GM19438 (cell line): Measurements from ENCODE around the gene PXMP4.
"Not testable (repeated sequence)": the region's sequence is repeated elsewhere in the genome, so short reads cannot be mapped to it uniquely, and the experiment has no call there.

Experiments
- ATAC-seq: cut with Tn5 transposase; IDR thresholded peaks from one replicate; pipeline ENCODE4 v1.9.1; 2021; ENCODE audit warnings: low read depth; ENCODE audit not compliant: unreplicated experiment

Gene PXMP4, protein sequence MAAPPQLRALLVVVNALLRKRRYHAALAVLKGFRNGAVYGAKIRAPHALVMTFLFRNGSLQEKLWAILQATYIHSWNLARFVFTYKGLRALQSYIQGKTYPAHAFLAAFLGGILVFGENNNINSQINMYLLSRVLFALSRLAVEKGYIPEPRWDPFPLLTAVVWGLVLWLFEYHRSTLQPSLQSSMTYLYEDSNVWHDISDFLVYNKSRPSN

DNA sequence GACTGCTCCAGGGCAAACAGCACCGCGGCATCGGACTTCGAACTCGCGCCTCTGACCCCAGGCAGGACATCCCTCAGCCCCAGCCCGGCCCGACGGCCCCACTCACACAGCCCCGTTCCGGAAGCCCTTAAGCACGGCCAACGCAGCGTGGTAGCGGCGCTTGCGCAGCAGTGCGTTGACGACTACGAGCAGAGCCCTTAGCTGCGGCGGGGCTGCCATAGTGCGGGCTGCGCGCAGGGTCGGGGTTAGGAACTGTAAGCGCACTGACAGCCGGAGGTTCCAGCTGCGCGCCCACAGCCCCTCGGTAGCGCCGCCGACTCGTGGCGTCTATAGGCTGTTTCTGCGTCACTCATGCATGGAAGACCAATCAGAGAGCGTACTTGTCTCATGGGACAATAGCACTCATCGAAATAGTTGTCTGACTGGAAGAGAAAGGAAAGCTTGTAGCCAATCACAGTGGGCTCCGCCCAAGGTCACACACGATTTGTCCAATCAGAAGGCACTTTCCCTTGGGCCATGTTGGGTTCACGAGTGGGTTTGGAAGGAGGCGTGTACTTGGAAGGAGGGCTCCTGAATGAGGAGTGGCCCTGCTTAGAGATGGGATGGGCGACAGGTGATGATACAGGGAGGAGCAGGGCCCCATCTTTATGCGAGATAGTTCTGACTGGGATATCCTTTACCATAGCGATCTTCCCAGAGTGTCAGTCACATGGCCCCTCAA lies at the start of gene PXMP4:
PXMP4 (minus strand) TSS at position 322 of the 721 bp plus-strand sequence; CDS start at position 219, 103 bp downstream.
- peak; percentile 95 for ATAC-seq

DNA sequence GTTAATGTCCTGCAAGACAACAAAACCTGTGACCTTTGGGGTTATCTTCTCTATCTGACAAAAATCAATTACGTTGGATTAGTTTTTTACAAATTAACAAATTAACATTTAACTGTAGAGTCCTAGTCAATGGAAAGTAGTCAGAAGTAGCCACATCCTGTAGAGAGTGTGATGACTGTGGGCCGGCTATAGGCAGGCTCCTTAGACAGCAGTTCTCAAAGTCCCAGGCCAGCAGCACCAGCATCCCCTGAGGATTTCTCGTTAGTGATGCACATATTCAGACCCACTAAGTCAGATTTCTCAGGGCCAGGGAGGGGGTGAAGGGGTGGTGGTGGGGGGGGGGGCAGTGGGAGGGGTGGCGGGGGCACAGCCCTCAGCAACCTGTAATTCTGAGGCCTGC lies 48.9 kb upstream of the PXMP4 start:
- ATAC-seq: no peak

- ATAC-seq: no peak
These were observed 47.6 kb upstream of the PXMP4 start for GRCh38 chr20:33767777-33768138.

- no peak for ATAC-seq
These were observed 46.6 kb upstream of the PXMP4 start for GRCh38 chr20:33766686-33767085.

DNA sequence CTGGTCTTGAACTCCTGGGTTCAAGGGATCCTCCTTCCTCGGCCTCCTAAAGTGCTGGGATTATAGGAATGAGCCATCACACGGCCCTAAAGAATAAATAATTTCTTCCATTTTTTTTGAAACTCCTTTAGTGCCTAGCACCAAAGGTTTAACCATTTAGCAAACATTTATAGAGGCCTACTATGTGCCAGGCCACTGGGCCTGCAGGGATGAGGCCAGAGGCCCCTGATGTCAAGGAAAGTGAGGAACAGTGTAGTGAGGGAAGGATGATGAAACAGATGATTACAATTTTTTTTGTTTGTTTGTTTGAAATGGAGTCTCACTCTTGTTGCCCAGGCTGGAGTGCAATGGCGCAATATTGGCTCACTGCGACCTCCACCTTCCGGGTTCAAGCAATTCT lies 45.5 kb upstream of the PXMP4 start:
- no peak for ATAC-seq

DNA sequence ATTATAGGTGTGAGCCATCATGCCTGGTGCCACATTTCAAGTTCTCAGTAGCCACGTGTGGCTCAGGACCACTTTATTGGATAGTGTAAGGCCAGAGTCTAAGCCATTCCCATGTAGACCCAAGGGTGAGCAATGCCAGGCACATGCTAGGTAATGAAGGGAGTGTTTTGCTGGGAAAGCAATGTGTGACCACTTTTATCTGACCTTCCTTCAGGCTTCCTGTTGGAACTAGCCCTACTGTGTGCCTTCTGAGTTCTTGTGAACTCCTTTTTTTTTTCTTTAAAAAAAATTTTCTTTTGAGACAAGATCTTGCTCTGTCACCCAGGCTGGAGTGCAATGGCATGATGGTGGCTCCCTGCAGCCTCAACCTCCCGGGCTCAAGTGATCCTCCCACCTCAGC lies 45.0 kb upstream of the PXMP4 start:
- ATAC-seq: no peak

DNA sequence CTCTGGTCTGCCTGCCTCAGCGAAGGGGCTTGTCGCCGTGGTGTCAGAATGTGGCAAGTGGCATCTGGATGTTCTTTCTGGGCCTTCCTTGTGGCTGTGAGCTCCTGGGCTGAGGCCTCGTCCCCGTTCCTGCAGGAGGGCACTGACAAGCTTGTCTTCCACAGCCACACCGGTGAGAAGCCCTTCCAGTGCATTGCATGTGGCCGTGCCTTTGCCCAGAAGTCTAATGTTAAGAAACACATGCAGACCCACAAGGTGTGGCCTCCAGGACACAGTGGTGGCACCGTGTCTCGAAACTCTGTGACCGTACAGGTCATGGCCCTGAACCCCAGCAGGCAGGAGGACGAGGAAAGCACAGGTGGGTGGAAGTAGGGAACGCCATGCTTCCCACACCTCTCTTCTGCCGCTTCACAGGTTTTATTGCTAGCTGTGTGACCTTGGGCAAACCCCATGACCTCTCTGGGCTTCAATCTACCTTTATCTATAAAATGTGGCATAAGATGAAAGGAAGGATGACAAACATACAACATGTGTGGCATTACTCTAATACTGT lies 41.7 kb upstream of the PXMP4 start:
- ATAC-seq: no peak

DNA sequence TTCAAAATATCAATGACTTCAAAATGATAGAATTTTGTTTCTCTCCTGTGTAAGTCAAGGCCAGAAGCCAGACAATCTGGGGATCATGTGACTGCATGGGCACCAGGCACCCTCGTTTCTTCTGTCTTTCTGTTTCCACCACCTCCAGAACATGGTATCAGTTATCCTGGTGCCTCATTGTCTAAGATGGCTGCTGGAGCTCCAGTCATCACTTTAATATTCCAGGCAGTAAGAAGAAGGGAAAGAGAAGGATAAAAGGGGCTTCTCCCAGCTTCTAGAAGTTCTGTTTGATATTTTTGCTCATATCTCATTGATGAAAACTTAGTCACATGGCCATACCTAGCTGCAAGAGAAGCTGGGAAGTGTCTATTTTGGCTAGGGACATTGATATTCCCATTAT lies 37.3 kb upstream of the PXMP4 start:
- no peak for ATAC-seq

GRCh38 chr20:33757046-33757445 lies 36.9 kb upstream of the PXMP4 start:
- ATAC-seq: no peak

DNA sequence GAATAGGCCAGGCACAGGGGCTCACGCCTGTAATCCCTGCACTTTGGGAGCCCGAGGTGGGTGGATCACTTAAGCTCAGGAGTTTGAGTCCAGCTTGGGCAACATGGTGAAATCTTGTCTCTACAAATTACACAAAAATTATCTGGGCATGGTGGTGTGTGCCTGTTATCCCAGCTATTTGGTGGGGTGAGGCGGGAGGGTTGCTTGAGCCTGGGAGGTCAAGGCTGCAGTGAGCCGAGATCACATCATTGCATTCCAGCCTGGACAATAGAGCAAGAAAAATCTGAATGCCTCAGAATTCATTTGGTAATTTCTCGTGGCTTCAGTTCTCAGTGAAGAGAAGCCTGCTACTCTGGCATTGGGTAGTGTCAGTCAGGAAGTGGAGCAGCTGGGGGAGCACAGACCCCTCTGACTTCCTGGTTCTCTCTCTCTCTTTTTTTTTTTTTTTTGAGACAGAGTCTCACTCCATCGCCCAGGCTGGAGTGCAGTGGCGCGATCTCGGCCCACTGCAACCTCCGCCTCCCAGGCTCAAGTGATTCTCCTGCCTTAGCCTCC lies 35.9 kb upstream of the PXMP4 start:
- ATAC-seq: not testable (repeated sequence)

GRCh38 chr20:33753763-33754162 lies 33.7 kb upstream of the PXMP4 start:
- ATAC-seq: no peak

DNA sequence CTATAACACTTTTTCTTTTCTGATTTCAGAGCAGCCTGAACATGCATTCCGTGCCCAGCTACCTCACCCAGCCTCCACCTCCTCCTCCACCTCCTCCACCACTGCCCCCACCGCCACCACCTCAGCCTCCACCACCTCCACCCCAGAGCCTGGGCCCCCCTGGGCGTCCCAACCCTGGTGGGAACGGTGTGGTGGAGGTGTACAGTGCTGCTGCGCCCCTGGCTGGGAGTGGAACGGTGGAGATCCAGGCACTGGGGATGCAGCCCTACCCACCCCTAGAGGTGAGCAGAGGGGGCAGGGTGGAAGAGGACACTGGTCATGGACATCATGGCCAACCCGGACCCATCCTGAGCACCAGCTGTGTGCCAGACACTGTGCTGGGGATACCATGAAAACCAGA lies 33.0 kb upstream of the PXMP4 start:
- ATAC-seq: no peak

DNA sequence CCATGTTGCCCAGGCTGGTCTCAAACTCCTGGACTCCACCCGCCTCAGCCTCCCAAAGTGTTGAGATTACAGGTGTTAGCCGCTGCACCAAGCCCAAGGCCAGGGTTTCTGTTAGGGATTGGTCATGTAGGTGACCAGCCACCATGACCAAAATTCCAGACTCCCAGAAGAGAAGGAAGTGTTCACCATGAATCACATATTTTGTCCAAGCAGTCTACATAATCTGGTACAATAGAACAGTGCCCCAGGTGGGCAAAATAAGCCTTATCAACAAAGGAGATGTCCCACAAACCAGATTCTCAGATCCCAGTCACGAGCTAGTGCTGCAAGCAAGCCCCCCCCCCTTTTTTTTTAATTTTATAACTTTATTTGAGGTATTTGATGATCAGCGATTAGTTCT lies 31.7 kb upstream of the PXMP4 start:
- no peak for ATAC-seq

DNA sequence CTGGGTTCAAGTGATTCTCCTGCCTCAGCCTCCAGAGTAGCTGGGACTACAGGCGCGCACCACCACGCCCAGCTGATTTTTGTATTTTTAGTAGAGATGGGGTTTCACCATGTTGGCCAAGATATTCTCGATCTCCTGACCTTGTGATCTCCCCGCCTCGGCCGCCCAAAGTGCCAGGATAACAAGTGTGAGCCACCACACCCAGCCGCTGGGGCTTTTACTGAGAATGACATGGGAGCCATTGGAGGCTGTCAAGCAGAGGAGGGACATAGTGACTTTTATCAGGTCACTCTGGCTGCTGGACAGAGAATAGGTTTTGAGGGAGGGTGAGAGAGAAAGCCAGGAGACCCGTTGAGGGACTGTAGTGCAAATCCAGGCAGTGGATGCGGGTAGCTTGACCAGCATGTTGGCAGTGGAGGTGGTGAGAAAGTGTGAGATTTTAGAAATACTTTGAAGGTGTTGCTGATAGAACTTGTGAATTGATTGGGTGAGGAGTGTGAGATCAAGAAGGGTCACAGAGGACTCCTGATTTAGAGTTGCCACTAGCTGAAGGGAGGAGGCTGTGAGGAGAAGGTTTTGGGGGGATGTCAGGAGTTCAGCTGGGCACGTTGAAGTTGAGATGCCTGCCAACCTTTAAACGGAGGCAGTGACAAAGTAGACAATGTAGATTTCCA lies 26.4 kb upstream of the PXMP4 start:
- no peak for ATAC-seq

DNA sequence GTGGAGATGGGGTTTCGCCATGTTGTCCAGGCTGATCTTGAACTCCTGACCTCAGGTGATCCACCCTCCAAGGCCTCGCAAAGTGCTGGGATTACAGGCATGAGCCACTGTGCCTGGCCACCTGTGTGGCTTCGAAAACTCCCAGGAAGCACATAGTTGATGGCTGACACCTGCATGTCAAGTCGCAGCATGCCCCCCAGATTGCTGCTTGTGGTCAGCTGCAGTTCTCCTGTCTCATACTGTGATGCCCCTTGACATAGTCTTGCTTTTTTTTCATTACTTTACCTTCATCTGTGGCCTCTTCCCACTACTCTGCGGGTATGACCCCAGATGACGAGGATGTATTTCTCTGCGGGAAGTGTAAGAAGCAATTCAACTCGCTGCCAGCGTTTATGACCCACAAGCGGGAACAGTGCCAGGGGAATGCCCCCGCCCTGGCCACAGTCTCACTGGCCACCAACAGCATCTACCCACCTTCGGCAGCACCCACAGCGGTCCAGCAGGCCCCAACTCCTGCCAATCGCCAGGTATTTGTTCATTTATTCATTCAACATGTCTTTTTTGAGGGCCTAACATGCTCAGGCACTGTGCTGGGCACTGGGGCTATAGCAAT lies 24.8 kb upstream of the PXMP4 start:
- no peak for ATAC-seq

- no peak for ATAC-seq
These were observed 24.1 kb upstream of the PXMP4 start for GRCh38 chr20:33744181-33744580.

DNA sequence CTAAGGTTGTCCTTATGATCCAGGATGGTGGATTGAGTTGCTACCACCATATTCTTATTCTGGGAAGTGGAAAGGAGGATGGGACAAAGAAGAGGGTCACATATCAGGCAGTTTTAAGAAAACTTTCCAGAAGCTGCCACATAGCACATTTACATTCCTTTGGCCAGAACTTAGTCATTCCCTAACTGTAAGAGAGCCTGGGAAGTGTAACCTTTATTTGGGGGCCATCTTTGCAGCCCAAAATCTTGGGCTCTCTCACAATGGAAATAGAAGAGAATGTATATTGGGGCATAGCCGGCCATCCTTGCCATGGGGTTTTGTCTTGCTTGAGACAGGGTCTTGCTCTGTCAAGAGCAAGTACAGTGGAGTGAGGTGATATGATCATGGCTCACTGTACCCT lies 20.1 kb upstream of the PXMP4 start:
- no peak for ATAC-seq

- no peak for ATAC-seq
These were observed 19.4 kb upstream of the PXMP4 start for GRCh38 chr20:33739493-33739892.

- ATAC-seq: no peak
These were observed 16.9 kb upstream of the PXMP4 start for GRCh38 chr20:33736962-33737361.

DNA sequence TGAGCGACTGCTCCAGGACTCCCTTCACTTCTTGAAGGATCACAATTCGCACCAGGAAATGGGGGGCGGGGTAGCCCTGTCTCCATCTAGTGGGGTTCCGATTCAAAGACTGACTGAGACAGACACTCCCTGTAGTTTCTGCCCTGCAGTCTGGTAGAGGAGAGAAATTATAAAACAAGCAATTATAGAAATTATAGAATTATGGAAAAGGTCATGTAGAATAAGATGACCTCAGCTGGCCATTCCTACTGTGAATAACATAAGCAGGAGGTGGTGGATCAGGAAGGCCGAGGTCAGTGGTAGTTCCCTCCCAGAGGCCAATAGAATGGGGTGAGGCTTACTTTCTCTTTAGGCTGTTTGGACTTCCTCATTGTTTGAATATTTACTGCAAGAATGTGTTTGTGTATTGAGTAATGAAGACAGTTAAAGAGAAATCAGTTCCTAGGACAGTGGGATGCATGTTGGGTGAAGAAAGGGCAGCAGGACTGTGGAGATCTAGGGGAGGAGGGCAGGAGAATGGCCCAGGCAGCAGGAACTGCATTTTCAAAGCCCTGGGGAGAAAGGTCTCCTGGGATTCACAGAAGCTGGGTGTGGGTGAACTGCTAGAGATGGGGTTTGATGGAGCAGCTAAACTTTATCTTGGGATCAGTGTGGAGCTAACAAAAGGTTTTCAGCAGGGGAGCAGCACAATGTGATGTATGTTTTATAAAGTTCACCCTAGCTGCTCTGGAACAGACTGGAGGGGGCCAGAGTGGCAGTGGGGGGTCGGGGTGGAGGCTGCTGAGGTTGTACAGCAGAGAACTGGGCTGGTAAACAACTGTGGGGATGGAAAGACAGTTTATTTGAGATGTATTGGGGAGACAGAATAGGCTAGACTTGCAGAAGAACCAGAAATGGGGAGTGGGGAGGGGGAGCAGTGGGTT lies 13.8 kb upstream of the PXMP4 start:
- no peak for ATAC-seq
